H9 (cell line): ENCODE results near the gene CDC25C. TPM values are rescaled to one million over a fixed set of nuclear protein-coding genes. Genes with fewer than 3 reads are reported as not detected.

Experiments
- DNase-seq: peaks from one replicate; pipeline ENCODE4 v3.0.0-alpha.2; 2017
- H2AFZ ChIP-seq: one replicate; pipeline ENCODE4 v1.6.1; 2013; ENCODE audit warnings: mild to moderate bottlenecking, low read length, control low read depth, moderate library complexity
- H2AK5ac ChIP-seq: 2 replicates; pipeline ENCODE4 v1.6.1; 2013; ENCODE audit warnings: low read length, control low read depth, mixed read lengths; ENCODE audit not compliant: insufficient read length
- H2BK120ac ChIP-seq: one replicate; pipeline ENCODE4 v1.6.1; 2013; ENCODE audit warnings: low read depth, mild to moderate bottlenecking, low read length, control low read depth, inconsistent platforms; ENCODE audit not compliant: poor library complexity, severe bottlenecking
- H2BK12ac ChIP-seq: 2 replicates; pipeline ENCODE4 v1.6.1; 2013; ENCODE audit warnings: low read length, control low read depth, mixed read lengths, low read depth; ENCODE audit not compliant: insufficient read length
- H2BK15ac ChIP-seq: 2 replicates; pipeline ENCODE4 v1.6.1; 2013; ENCODE audit warnings: low read depth, low read length, control low read depth
- H2BK20ac ChIP-seq: one replicate; pipeline ENCODE4 v1.6.1; 2013; ENCODE audit warnings: low read depth, mild to moderate bottlenecking, low read length, control low read depth, inconsistent platforms; ENCODE audit not compliant: poor library complexity, severe bottlenecking
- H2BK5ac ChIP-seq: 2 replicates; pipeline ENCODE4 v1.6.1; 2013; ENCODE audit warnings: low read length, control low read depth, mixed read lengths; ENCODE audit not compliant: insufficient read length
- H3K14ac ChIP-seq: 2 replicates; pipeline ENCODE4 v1.6.1; 2013; ENCODE audit warnings: low read length, control low read depth; ENCODE audit not compliant: insufficient read depth
- H3K18ac ChIP-seq: 2 replicates; pipeline ENCODE4 v1.6.1; 2013; ENCODE audit warnings: low read depth, mild to moderate bottlenecking, mixed read lengths, low read length, control low read depth; ENCODE audit not compliant: insufficient read length
- H3K23ac ChIP-seq: 2 replicates; pipeline ENCODE4 v1.6.1; 2013; ENCODE audit warnings: low read length, control low read depth, mixed read lengths, low read depth; ENCODE audit not compliant: insufficient read length
- H3K23me2 ChIP-seq: 2 replicates; pipeline ENCODE4 v1.6.1; 2013; ENCODE audit warnings: low read depth, mild to moderate bottlenecking, mixed read lengths, low read length, control low read depth; ENCODE audit not compliant: insufficient read length, poor library complexity, severe bottlenecking
- H3K27ac ChIP-seq: 2 replicates; pipeline ENCODE4 v1.5.1; 2013; ENCODE audit warnings: low read length, control low read depth, mixed read lengths, low read depth; ENCODE audit not compliant: insufficient read length
- H3K27me3 ChIP-seq: 2 replicates; pipeline ENCODE4 v1.6.1; 2013; ENCODE audit warnings: low read length, control low read depth, inconsistent platforms; ENCODE audit not compliant: insufficient read depth
- H3K4ac ChIP-seq: 2 replicates; pipeline ENCODE4 v1.6.1; 2013; ENCODE audit warnings: low read depth, mild to moderate bottlenecking, control low read depth, inconsistent platforms, low read length, moderate library complexity
- H3K4me1 ChIP-seq: 2 replicates; pipeline ENCODE4 v1.6.1; 2013; ENCODE audit warnings: low read length, control low read depth, inconsistent platforms; ENCODE audit not compliant: insufficient read depth
- H3K4me2 ChIP-seq: 2 replicates; pipeline ENCODE4 v1.6.1; 2013; ENCODE audit warnings: low read length, control low read depth, mixed read lengths; ENCODE audit not compliant: insufficient read length, insufficient read depth
- H3K56ac ChIP-seq: 2 replicates; pipeline ENCODE4 v1.6.1; 2013; ENCODE audit warnings: low read depth, mild to moderate bottlenecking, mixed read lengths, low read length, control low read depth; ENCODE audit not compliant: insufficient read length
- H3K79me1 ChIP-seq: 2 replicates; pipeline ENCODE4 v1.6.1; 2013; ENCODE audit warnings: low read depth, mild to moderate bottlenecking, moderate library complexity, low read length, control low read depth, inconsistent platforms; ENCODE audit not compliant: insufficient read depth, poor library complexity, severe bottlenecking
- H3K79me2 ChIP-seq: 2 replicates; pipeline ENCODE4 v1.6.1; 2013; ENCODE audit warnings: low read length, control low read depth, inconsistent platforms; ENCODE audit not compliant: insufficient read depth
- H3K9ac ChIP-seq: 2 replicates; pipeline ENCODE4 v1.6.1; 2013; ENCODE audit warnings: low read length, control low read depth, mixed read lengths; ENCODE audit not compliant: insufficient read length; ENCODE audit errors: extremely low read depth
- H3K9me3 ChIP-seq: one replicate; pipeline ENCODE4 v1.6.1; 2013; ENCODE audit warnings: low read depth, low read length, inconsistent platforms; ENCODE audit not compliant: control insufficient read depth
- H3T11ph ChIP-seq: one replicate; pipeline ENCODE4 v1.6.1; 2013; ENCODE audit warnings: mild to moderate bottlenecking, low read length, control low read depth, inconsistent platforms
- H4K20me1 ChIP-seq: one replicate; pipeline ENCODE4 v1.6.1; 2013; ENCODE audit not compliant: control insufficient read depth, insufficient read length, insufficient read depth
- H4K5ac ChIP-seq: 2 replicates; pipeline ENCODE4 v1.6.1; 2013; ENCODE audit warnings: low read depth, mild to moderate bottlenecking, mixed read lengths, low read length, control low read depth; ENCODE audit not compliant: insufficient read length
- H4K8ac ChIP-seq: replicated peaks from 2 replicates; pipeline ENCODE4 v1.6.1; 2013; ENCODE audit warnings: low read length, control low read depth, mixed read lengths, low read depth; ENCODE audit not compliant: insufficient read length
- H4K91ac ChIP-seq: 2 replicates; pipeline ENCODE4 v1.6.1; 2013; ENCODE audit warnings: low read depth, mild to moderate bottlenecking, moderate library complexity, mixed read lengths, low read length, control low read depth; ENCODE audit not compliant: insufficient read length
- H3K27ac Mint-ChIP-seq, 3 experiments: 2 replicates in 2 of 3; 3 replicates in 1 of 3; pipeline ENCODE4 v1.8.0; 2020 to 2021; ENCODE audit warnings: mixed read lengths in 3 of 3, mild to moderate bottlenecking in 1 of 3, moderate library complexity in 1 of 3
- H3K27me3 Mint-ChIP-seq: 2 replicates; pipeline ENCODE4 v1.8.0; 2021; ENCODE audit warnings: low read depth, mild to moderate bottlenecking, moderate library complexity, mixed read lengths
- H3K36me3 Mint-ChIP-seq, 3 experiments: 2 replicates in 2 of 3; 3 replicates in 1 of 3; pipeline ENCODE4 v1.8.0; 2020 to 2021; ENCODE audit warnings: low read depth in 3 of 3, mixed read lengths in 3 of 3; ENCODE audit not compliant: insufficient read depth in 1 of 3
- H3K4me1 Mint-ChIP-seq, 2 experiments: 2 replicates each; pipeline ENCODE4 v1.8.0; 2020; ENCODE audit warnings: mixed read lengths in 2 of 2
- H3K4me3 Mint-ChIP-seq, 2 experiments: 2 replicates in 1 of 2; 3 replicates in 1 of 2; pipeline ENCODE4 v1.8.0; 2020 to 2021; ENCODE audit warnings: mild to moderate bottlenecking in 2 of 2, mixed read lengths in 2 of 2, moderate library complexity in 1 of 2
- H3K9me3 Mint-ChIP-seq, 2 experiments: 2 replicates in 1 of 2; 3 replicates in 1 of 2; pipeline ENCODE4 v1.8.0; 2020; ENCODE audit warnings: mild to moderate bottlenecking in 2 of 2, mixed read lengths in 2 of 2, moderate library complexity in 1 of 2
- CTCF ChIP-seq: fragments of 200-600 bp; sonication (generic); conservative IDR thresholded peaks from 3 replicates; pipeline ENCODE4 v1.8.0; 2021; ENCODE audit warnings: antibody characterized with exemption, mild to moderate bottlenecking
- WGBS: extraction: QIAGEN DNeasy Blood & Tissue Kit; methylation state at CpG from one replicate; pipeline ENCODE4 v1.1.7; 2013; ENCODE audit warnings: missing lambda C conversion rate, low lambda C conversion rate, mixed read lengths; ENCODE audit not compliant: insufficient read length; ENCODE audit errors: extremely low coverage; 5-methylcytosine and 5-hydroxymethylcytosine counted together
- total RNA-seq: library from RNA; stranded (reverse); gene quantifications from 2 replicates; pipeline ENCODE4 v1.2.1, GENCODE V29; 2021

Gene CDC25C
- total RNA-seq, 1 experiment from 2014 or later: 22.8 TPM

GRCh38 chr5:138263581-138263980, 68.0 kb downstream of the CDC25C start:
- Histone ChIP-seq H3K79me2 (no peaks in the 10 kb centered on the region), H3K23me2 (no peaks in the 10 kb centered on the region), H3K14ac (no peak overlapping the region), H3K56ac (no peak overlapping the region), H3K27me3 (no peaks in the 10 kb centered on the region), H2BK20ac (no peak overlapping the region), H3K9me3 (no peaks in the 10 kb centered on the region), H2BK120ac (no peak overlapping the region), H3K27ac (no peak overlapping the region), H4K5ac (no peak overlapping the region), H2BK15ac (no peak overlapping the region), H3K23ac (no peak overlapping the region), H4K8ac (no peak overlapping the region), H2AK5ac (no peak overlapping the region), H3K9ac (no peak overlapping the region), H3K4me1 (no peaks in the 10 kb centered on the region), H4K20me1 (no peaks in the 10 kb centered on the region), H3T11ph (no peak overlapping the region), H2AFZ (no peak overlapping the region), H2BK5ac (no peak overlapping the region), H3K18ac (no peak overlapping the region), H2BK12ac (no peak overlapping the region), H3K79me1 (no peaks in the 10 kb centered on the region), H3K4ac (no peak overlapping the region), H3K4me2 (no peak overlapping the region), H4K91ac (no peak overlapping the region)
- no peak for TF ChIP-seq CTCF
- H3K4me1 Mint-ChIP-seq: peaks cover 4 to 7% of the 10 kb centered on the region in 2 experiments
- H3K27me3 Mint-ChIP-seq: no peaks in the 10 kb centered on the region; the same call in 1 of the 2 replicates
- H3K9me3 Mint-ChIP-seq: no peaks in the 10 kb centered on the region
- no peak overlapping the region for H3K27ac Mint-ChIP-seq
- no peak overlapping the region for H3K4me3 Mint-ChIP-seq
- H3K36me3 Mint-ChIP-seq: no peaks in the 10 kb centered on the region
- no peak for DNase-seq
- no CpG with 5 or more reads among the region's 3 CpGs for WGBS
